Stimulated activated CD8-positive, alpha-beta memory T cell treated with anti-CD3 and anti-CD28 coated beads, Interleukin-4, amount 100 ng/mL, for 1 hour (primary cell): ENCODE measurements around the gene CITED2.
"Not testable (repeated sequence)": the region's sequence is repeated elsewhere in the genome, so short reads cannot be mapped to it uniquely, and the experiment has no call there.

Experiments
- DNase-seq, 2 donors: peaks; one replicate each; pipeline ENCODE4 v3.0.0-alpha.2; 2020; ENCODE audit warnings: low read depth in 2 of 2, low spot score in 1 of 2

Gene CITED2, protein sequence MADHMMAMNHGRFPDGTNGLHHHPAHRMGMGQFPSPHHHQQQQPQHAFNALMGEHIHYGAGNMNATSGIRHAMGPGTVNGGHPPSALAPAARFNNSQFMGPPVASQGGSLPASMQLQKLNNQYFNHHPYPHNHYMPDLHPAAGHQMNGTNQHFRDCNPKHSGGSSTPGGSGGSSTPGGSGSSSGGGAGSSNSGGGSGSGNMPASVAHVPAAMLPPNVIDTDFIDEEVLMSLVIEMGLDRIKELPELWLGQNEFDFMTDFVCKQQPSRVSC

DNA sequence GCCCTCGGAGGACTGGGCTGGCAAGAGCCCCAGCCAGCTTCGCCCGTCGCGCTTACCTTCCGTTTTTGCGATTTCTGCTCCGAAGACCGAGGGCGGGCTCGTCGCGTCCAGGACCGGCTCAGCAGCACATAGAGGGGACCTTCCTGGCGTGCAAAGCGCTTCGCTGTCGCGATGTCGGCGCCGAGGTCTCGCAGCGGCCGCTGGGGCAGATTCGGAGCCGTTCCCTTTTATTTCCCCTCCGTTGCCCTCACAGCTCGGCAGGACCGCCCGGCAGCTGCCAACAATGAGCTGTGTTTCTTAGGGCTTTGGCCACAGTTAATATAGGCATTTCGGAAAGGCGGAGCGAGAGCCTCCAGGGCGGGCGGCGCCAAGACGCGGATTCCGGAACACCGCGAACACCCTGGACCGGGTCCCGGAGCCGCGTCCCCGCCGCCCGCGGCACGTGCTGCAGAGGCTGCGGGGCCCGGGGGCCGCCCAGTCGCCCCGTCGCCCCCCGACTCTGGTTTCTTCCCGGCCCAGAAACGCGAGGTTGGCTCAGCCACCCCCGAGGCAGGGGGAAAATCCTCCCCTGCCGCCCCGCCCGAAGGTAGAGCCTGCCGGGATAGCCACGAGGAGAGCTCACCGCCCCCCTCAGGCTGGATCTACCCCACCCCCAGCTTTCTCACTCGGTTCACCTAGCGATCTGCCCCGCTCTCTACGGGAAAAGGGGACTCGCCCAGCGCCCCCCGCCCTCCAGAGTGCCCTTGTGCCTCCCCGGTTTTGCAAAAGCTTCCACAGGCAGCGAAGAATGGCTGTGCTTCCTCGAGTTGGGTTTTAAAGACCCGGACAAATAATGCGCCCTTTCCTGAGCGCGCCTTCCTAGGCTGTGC, at the start of gene CITED2:
TSS of gene CITED2 (minus strand) at position 292 of the 869 bp plus-strand sequence. CDS start 704 bp downstream, outside the sequence.
- DNase-seq, result peak; percentile 82 to 90

DNA sequence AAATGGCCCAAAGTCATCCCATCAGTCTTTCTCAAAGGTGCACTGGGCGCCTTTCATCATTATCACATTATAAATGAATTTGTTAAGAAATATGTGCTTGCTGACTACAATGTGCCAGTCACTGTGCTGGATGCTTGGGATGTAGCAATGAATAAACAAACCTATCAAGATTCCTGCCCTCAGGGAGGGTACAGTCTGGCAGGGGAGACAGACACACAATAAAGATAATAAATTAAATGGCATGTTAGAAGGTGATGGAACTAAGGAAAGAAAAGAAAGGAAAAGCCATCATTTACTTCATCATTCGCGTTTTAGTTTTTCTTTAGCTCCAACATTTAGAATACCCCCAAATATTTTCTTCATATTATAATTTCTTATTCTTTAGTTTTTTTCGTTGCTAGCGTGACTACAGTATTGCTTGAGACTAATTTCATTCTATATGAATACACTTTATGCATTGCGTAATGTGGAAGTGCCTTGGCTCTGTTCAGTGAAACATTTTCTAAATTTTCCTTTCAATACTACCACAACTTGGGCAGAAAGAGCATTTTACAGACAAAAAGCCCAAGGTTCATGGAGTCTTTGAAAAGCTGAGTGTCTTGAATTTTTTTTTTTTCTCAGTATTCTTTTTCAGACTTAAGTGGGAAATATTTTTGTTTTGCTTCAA, 48.7 kb upstream of the CITED2 start:
- DNase-seq, result no peak

DNA sequence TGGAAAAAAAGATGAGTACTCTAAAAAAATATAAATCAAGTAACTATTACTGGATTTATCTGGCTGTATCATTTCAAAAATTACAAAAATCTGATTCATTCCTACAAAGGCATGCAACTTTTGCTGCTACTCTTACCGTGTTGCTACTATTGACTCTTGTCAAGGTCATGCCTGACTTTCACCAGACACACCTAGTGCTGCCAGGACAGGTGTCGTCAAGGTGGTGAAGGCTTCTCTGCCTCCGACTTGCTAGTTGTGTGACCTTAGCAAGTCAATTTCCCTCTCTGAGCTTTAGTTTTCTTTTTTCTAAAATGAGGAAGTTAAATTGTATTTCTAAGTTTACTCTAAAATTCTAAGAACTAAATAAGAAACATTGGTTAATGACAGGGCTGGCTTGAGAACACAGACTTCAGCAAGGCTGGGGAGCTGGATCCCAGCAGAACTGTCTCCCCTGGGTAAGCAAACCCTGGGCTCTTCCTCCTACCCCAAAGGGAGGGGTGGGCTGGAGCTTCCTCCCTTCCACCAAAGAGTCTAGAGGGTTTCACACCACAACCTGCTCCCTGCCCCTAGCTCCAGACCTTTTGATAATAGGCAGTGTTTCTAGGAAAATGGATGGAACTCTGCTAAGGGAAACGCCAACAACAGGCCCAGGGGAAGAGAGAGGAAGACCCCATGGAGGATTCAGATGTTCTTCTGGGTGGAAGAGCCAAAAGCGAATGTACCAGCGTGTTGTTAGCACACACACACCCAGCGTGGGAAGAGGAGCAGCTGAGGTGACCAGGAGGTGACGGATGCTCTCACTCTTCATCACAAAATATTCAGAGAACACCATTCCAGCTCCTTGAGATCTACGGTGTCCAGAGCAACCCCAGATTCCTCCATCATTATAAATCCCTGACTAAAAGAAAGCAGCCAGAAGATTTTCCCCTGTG, 47.9 kb upstream of the CITED2 start:
- no peak for DNase-seq

DNA sequence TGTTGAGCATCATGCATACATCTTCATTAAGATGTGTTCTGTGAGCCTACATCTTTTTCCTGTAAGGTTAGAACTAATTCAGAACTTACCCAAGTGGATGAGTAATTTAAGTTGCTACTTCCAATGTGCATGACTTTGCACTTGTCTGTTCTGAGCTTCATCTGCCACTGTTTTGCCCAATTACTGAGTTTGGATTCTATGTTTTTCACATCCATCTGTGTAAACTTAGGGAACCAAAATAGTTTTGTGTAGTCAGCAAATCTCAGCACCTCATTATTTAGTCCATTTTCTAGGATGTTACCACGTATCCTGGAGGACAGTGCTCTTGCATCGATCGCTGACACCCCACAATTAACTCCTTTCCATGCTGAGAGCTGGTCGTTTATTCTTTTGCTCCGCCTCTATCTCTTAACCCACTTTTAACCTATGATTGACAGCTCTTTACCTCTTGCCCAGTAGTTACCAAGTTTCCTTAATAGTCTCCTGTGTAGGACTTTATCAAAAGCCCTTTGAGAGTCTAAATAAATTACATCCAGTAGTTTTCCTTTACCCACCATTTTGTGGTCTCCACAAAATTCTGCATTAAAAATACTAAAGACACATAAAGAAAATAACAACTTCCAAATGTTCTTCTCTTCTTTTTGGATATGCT, 44.2 kb upstream of the CITED2 start:
- DNase-seq, result no peak

DNA sequence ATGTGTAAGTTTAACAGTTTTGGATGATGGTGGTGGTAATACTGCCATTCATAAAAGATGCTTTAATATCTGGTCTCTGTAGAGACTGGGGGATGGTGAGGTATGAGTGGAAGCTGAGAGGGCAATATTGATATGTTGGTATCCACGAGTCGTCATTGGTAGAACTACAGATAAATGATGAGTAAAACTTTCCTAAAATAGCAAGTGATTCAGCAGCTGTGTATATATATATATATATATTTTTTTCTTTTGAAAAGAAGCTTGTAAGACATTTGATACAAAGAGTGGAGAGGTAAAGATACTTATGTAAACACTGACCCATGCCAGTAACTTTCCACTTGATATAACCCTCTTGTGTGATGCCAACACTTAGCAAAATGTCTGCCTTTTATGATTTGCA, 41.7 kb upstream of the CITED2 start:
- no peak for DNase-seq

DNA sequence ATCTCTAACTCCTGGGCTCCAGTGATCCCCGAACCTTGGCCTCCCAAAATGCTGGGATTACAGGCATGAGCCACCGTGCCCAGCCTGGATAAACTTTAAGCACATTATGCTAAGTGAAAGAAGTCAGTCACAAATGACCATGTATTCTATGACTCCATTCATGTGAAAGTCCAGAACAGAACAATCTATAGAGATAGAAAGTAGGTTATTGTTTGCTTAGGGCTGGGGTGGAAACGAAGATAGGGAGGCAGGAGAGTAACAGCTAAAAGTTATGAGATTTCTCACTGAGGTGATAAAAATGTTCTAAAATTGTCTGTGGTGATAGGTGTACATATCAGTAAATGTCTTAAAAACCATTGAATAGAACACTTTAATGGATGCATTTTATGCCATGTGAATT, 40.9 kb upstream of the CITED2 start:
- DNase-seq, result no peak

DNA sequence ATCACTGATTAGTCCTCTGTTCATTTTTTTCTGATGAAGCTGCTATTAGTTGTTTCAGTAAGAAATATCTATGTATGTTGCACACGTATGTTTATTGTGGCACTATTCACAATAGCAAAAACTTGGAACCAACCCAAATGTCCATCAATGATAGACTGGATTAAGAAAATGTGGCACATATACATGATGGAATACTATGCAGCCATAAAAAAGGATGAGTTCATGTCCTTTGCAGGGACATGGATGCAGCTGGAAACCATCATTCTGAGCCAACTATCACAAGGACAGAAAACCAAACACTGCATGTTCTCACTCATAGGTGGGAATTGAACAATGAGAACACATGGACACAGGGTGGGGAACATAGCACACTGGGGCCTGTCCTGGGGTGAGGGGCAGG, 37.7 kb upstream of the CITED2 start:
- not testable (repeated sequence) for DNase-seq

DNA sequence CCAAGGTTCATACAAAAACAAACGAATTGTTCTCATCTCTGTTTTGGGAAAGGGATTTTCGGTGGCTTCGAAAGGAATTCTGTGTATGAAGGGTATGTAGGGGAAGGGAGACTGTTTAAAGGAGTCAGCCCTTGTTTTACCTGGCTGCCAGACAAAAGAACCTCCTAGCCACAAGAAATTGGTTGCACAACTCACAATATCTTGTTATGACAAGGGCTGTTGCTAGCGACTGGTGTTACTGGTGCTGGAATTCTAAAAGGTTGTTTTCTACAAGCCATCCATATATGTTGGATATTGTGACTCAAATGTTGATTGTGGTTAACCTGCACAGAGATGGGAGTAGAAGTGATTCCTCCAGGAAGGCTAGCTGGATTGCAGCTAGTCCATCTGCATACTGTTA, 34.6 kb upstream of the CITED2 start:
- no peak for DNase-seq

DNA sequence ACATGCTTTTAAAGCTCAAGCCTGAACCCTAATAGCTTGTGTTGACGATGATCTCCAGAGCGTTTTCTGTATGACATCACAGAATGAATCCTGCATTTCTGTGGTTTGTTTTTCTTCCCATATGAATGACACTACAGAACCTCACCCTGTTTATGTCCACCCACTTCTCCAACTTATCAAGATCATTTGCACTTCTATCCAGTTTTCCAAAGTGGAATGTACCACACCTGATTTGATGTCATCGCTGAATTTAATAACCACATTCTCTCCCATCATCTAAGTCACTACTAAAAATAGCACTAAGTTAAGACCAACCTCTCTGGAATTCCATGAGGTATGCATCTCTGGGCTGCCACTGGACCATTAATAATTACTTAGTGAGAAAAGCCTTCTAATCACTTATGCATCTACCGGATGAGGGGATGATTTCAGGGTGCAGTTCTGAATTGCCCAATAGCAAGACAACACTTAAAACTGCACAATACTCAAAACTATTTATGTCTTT, 33.3 kb upstream of the CITED2 start:
- DNase-seq, result no peak

DNA sequence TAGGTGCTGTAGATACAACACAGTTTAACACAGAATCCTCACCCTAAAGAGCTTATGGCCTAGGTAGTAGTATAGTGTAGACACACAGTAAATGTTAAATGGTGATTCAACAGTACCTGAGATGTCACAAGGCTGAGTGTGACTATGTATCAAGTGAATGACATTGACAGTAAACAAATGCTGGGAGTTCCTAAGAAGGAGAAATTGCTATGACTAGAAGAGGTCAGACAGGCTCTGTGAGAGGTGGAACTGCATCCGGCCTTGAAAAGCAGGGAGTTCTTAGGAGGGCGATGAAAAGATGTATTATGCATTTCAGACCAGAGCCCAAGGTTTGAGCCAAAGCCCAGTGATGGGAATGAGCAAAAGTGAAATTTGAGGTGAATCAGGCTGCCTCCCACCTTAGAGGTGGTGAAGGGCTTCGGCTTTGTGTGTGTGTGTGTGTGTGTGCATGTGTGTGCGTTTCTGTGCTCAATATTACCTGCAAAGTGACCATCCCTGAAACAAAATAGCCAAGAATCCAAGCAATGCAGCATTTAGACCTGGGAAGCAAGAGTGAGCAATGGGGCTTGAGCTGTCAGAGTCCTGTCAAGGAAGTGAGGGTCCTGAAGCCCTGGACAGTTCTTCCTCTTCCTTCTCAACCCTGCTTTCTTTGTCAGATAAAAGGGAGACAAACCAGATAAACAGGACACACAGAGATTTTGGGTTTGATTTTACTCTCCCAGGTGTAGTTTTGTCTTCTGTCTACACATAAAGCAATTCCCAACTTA, 32.3 kb upstream of the CITED2 start:
- DNase-seq, result no peak

DNA sequence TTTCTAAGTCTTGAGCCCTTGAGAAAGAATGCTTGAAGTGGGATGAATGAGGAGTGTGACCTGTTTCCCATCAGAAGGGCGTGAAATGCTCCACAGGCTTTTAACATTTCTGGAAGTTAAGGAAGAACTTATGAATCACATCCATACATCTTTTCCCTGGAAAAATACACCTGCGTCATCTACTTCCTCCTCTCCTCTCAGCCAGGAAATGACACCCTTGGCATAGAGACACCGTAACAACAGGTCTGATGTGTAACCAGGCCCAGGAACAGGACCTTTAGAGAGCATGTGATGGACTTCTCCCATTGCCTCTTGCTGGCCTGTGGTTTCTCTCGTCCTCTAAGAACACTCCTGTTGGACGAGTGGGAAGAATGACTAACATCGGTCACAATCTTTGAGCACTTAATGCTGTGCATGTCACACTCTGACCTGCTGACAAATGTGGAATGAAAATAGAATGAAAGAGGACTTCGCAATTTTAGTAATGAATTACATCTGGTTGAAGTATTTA, 28.5 kb upstream of the CITED2 start:
- DNase-seq, result no peak

DNA sequence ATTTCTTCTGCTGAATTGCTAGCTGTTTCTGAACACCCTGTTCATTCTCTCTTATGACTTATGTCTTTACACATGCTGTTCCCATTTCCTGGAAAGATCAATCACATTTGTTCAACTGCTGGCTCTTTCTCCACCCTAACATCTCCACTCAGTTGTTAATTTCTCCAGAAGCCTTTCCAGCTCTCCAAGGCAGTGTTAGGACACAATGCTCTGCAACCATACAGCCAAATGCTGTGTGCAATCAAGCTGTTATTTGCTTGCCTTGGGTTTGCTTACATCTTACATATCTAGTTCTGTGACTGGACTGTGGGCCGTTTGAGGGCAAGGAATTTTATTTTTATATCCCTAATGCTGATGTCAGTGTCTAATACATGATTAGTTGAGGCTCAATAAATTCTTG, 24.2 kb upstream of the CITED2 start:
- no peak for DNase-seq

DNA sequence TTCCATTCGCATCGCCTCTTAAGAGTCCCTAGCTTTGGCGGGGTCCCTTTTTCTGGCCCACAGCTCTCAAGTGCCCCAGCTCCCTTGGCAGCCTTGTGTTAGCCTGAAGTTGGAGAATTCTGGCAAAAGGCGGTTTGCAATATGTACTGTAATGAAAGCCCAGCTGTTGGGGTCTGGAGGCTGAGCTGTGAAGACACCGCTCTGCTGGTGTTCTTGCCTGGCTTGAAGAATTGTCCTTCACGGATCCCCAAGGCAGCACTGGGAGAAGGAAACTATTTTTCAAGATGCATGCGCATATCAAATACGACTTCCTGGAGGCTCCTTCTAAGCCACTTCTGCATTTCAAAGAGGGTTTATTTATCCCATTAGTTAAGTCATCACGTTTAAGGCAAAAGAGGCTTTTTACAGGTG, 21.4 kb upstream of the CITED2 start:
- no peak for DNase-seq

DNA sequence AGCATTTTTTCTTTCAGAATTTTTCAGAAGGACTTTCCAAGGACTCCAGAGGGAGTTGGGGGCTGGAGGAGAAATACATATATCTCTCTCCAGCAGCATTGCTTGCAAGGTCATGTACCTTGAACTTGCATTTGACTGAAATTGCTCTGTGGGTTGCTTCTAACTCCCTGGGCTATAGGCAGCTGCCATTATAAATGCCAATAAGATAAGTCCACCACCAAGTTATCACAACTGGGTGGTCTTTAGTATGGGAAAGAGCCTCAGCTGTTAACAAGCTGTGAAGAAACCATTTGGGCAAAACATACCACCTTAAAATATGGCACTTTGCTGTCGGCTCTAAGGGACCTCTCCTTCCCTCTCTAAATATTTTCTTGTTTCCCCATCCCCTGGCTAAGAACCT, 20.9 kb upstream of the CITED2 start:
- no peak for DNase-seq

DNA sequence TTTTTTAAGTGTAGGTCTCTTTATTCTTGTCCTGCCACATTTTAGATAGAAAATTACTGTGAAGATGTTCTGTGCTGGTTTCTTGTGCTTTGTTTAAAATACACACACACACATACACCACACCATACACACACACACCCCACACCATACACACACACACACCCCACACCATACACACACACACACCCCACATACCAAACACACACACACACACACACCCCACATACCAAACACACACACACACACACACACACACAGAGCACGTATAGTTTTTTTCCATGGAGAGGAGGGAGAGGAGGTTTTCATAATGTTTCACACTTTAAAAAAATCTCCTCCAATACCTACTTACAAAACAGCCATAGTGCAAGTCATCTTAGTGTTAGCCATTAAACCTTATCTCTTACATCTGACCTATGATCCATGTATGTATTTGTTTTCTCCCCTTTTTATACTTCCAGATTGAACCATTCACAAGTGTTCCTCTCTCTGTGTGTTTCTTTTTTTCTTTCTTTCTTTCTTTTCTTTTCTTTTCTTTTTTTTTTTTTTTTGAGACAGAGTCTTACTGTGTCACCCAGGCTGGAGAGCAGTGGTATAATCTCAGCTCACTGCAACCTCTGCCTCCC, 19.7 kb upstream of the CITED2 start:
- no peak for DNase-seq

DNA sequence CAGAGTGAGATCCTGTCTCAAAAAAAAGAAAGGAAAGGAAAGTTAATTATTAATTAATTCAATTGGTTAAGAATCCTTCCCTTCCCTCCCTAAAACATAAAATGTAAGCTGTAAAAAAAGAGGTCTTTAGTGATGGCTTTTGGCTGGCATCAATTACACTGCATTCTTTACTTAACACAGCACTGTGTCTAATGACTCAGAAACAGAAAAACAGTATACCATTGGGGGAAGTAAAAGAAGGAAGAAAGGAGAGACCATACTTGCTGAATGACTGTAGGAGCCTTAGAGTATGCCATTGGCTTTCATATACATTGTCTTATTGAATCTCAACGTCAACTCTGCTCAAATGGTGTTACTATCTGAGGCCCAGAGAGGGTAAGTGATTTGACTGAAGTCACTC, 18.3 kb upstream of the CITED2 start:
- DNase-seq, result no peak

DNA sequence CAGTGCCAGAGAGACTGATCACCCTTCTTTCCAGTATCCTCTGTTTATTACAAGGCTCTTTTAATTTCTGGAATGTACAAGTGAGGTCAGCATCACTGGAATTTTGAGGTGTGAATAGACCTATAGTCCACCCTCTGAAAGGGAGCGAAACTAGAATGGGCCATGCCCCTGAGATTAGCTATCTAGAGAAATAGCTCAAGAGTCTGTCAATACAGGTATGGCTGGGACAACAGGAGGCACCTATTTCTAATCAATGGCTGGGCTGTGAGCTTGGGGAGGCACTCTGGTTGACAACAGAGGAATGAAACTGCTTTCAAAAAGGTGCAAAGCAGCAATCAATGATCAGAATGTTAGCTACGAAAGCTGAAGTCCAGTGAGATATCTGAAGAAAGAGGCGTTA, 17.3 kb upstream of the CITED2 start:
- DNase-seq, result no peak

DNA sequence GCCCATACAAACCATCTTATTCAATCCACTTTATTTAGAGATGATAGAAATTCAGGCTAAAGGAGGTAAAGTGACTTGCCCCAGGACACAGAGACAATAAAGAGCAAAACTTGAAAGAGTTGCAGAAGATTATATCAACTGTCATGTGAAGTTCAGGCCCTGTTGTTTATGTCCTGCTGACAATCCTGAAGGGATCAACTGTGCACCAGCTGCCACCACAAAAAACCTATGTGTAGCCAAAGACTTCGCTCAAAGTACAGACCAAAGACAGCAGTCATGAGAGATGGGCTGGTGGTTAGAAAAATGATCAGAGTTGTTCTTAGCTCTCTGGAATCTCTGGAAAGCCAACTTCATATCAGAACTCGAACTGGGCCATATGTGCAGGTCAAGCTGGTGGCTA, 16.0 kb upstream of the CITED2 start:
- no peak for DNase-seq

DNA sequence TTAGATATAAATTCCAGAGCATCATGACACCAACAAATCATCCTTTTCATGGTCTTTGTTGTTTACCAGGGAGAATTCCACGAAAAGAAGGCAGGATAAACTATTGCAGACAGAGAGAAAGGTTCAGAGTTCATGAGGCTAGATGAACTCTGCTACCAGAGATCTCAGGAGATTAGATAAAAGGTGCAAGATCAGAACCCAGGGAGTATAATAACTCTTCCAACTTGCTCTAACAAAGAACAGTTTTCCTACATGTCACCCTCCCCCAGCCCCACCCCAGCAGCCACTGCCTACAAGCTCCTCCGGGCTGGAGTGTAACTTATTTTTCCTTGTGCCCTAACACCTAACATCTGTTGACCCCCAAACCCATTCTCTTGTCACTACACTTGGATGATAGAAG, 13.9 kb upstream of the CITED2 start:
- no peak for DNase-seq
